ENCODE data around the gene WWOX.

GRCh38 chr16:78788276-78788675 lies 688.8 kb downstream of the WWOX start:
- TF ChIP-seq CTCF (IDR thresholded peaks at IDR 0.05) (no peak), EZH2 (IDR thresholded peaks at IDR 0.05; ENCODE audit: borderline replicate concordance, insufficient read depth, low read depth, low read length, poor library complexity, severe bottlenecking) (no peak)
